ENCODE results near the gene RBFOX2. TPM values are rescaled to one million over a fixed set of nuclear protein-coding genes. Genes with fewer than 3 reads are reported as not detected.

The RBFOX2 gene
- total and polyA plus RNA-seq, 10 donors = 2.6 to 39.6 (median 31.8) TPM

DNA sequence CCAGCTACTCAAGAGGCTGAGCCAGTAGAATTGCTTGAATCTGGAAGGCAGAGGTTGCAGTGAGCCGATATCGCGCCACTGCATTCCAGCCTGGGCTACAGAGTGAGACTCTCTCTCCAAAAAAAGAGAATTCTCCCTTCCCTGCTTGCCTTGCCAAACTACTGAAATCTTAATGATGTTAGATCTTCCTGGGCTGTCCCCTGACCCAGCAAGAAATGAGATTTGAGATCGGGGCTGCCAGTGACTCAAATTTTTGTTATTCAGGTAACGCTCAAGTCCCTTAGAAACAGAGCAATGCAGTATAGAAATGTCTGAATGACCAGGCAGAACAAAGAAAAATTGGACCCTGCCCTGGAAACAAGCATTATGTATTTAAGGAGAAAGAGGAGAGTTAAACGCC is 4.0 kb upstream of the RBFOX2 start:
- no peaks in the 10 kb centered on the region for H3K9me3 ChIP-seq
- peaks cover 6 to 27% (median 13%) of the 10 kb centered on the region in 6 donors for H3K4me1 ChIP-seq
- H3K27me3 ChIP-seq (replicated peaks in 1 of 7) = peaks cover 0 to 95% (median 12%) of the 10 kb centered on the region in 7 donors
- H3K36me3 ChIP-seq = no peaks in the 10 kb centered on the region
- no peak for TF ChIP-seq POLR2A (IDR thresholded peaks at IDR 0.05)
- TF ChIP-seq, protein P1, sequence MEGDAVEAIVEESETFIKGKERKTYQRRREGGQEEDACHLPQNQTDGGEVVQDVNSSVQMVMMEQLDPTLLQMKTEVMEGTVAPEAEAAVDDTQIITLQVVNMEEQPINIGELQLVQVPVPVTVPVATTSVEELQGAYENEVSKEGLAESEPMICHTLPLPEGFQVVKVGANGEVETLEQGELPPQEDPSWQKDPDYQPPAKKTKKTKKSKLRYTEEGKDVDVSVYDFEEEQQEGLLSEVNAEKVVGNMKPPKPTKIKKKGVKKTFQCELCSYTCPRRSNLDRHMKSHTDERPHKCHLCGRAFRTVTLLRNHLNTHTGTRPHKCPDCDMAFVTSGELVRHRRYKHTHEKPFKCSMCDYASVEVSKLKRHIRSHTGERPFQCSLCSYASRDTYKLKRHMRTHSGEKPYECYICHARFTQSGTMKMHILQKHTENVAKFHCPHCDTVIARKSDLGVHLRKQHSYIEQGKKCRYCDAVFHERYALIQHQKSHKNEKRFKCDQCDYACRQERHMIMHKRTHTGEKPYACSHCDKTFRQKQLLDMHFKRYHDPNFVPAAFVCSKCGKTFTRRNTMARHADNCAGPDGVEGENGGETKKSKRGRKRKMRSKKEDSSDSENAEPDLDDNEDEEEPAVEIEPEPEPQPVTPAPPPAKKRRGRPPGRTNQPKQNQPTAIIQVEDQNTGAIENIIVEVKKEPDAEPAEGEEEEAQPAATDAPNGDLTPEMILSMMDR (IDR thresholded peaks at IDR 0.05 in 8 of 11, conservative IDR thresholded peaks at IDR 0.05 in 3 of 11) = no peak
- TF ChIP-seq POLR2AphosphoS5 (IDR thresholded peaks at IDR 0.05) = no peak
- 92 to 98% (median 95%) methylated on average over 6 of the region's 6 CpGs for WGBS, 5 donors
- DNase-seq = no peak
- intact Hi-C loops (cut with DNase I; ENCODE audit: low total_unique reads) = no loop called here
- H3K4me3 ChIP-seq = no peak overlapping the region
- no peak overlapping the region for H3K27ac ChIP-seq

- Histone ChIP-seq H3K36me3 (no peaks in the 10 kb centered on the region), H3K4me3 (peak overlapping the region; percentile 56 to 85 (median 70)), H3K9me3 (no peaks in the 10 kb centered on the region), H3K27ac (peak overlapping the region in 7 of 8 donors; percentile 74 to 86 (median 83)), H3K27me3 (replicated peaks in 1 of 7) (peaks cover 0 to 84% (median 13%) of the 10 kb centered on the region in 7 donors), H3K4me1 (peaks cover 6 to 37% (median 16%) of the 10 kb centered on the region in 6 donors)
- WGBS, 5 donors = 28 to 45% (median 41%) methylated on average over 7 of the region's 7 CpGs
- no peak for DNase-seq
- TF ChIP-seq POLR2A (IDR thresholded peaks at IDR 0.05) (no peak), POLR2AphosphoS5 (IDR thresholded peaks at IDR 0.05) (no peak)
- TF ChIP-seq, protein P1 (IDR thresholded peaks at IDR 0.05 in 8 of 11, conservative IDR thresholded peaks at IDR 0.05 in 3 of 11) = no peak
- intact Hi-C loops (cut with DNase I; ENCODE audit: low total_unique reads) = no loop called here
These were observed 757 bp upstream of the RBFOX2 start for GRCh38 chr22:36029406-36029755.

GRCh38 chr22:36027935-36028645 is 534 bp downstream of the RBFOX2 start:
- Histone ChIP-seq H3K36me3 (no peaks in the 10 kb centered on the region), H3K4me3 (peak overlapping the region; percentile 56 to 85 (median 70)), H3K4me1 (peaks cover 6 to 37% (median 16%) of the 10 kb centered on the region in 6 donors), H3K9me3 (no peaks in the 10 kb centered on the region), H3K27me3 (replicated peaks in 1 of 7) (peaks cover 0 to 75% (median 13%) of the 10 kb centered on the region in 7 donors), H3K27ac (peak overlapping the region; percentile 48 to 86 (median 82))
- TF ChIP-seq POLR2AphosphoS5 (IDR thresholded peaks at IDR 0.05) = no peak
- TF ChIP-seq, protein P1 (IDR thresholded peaks at IDR 0.05 in 8 of 11, conservative IDR thresholded peaks at IDR 0.05 in 3 of 11) = no peak
- no peak for TF ChIP-seq POLR2A (IDR thresholded peaks at IDR 0.05)
- intact Hi-C loops (cut with DNase I; ENCODE audit: low total_unique reads) = no loop called here
- peak; percentile 81 for DNase-seq
- WGBS, 5 donors = 0 to 9% (median 1%) methylated on average over 14 to 87 of the region's 87 CpGs

DNA sequence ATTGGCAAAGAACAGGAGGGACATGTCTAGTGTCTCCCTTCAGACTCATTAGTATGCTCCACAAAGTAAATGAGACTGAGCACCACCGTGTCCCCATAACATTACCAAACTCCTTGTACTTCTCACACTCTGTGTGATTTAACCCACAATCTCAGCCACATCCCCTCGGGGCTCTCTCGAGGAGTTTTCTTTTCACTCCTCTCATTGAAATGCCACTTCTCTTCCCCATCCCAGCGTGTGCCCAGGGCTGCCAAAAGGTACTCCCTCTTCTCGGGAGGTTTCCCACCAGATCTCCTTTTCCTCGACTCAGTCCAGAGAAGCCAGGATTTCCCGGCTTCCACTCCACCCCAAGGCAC is 1.1 kb downstream of the RBFOX2 start:
- Histone ChIP-seq H3K36me3 (no peaks in the 10 kb centered on the region), H3K9me3 (no peaks in the 10 kb centered on the region), H3K27me3 (replicated peaks in 1 of 7) (peaks cover 0 to 69% (median 13%) of the 10 kb centered on the region in 7 donors), H3K27ac (peak overlapping the region; percentile 48 to 86 (median 82)), H3K4me1 (peaks cover 6 to 37% (median 16%) of the 10 kb centered on the region in 6 donors), H3K4me3 (peak overlapping the region; percentile 56 to 85 (median 70))
- TF ChIP-seq, protein P1 (IDR thresholded peaks at IDR 0.05 in 8 of 11, conservative IDR thresholded peaks at IDR 0.05 in 3 of 11) = no peak
- TF ChIP-seq POLR2A (IDR thresholded peaks at IDR 0.05) = no peak
- TF ChIP-seq POLR2AphosphoS5 (IDR thresholded peaks at IDR 0.05) = no peak
- no peak for DNase-seq
- WGBS, 5 donors = 2 to 6% (median 5%) methylated on average over 7 of the region's 7 CpGs
- intact Hi-C loops (cut with DNase I; ENCODE audit: low total_unique reads) = no loop called here
